ENCODE results near the gene CALN1. TPM values are rescaled to one million over a fixed set of nuclear protein-coding genes. Genes with fewer than 3 reads are reported as not detected.

The CALN1 gene
- total and polyA plus RNA-seq, 2 experiments from 2014 or later: 0.23 to 0.28 TPM

DNA sequence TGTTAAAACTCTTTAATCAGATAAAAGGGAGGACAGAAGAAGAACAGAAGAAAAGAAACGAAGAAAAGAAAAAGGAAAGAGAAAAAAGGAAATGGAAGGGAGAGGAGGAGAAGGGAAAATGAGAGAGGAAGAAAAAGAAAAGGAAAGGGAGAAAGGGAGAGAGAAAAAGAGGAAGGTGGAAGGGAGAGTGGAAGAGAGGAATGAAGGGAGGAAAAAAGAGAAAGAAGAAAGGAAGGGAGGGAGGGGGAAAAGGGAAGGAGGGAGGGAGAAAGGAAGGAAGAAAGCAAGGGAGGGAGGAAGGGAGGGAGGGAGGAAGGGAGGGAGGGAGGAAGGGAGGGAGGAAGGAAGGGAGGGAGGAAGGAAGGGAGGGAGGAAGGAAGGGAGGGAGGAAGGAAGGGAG lies 305.7 kb downstream of the CALN1 start:
- Histone ChIP-seq H3K36me3 (replicated peaks; ENCODE audit: insufficient read depth, low read depth) (no peaks in the 10 kb centered on the region), H4K20me1 (ENCODE audit: insufficient read depth, poor library complexity, severe bottlenecking) (no peaks in the 10 kb centered on the region), H3K9me3 (ENCODE audit: low read depth) (no peaks in the 10 kb centered on the region), H3K27me3 (no peaks in the 10 kb centered on the region), H3K4me3 (no peak overlapping the region), H2AFZ (no peak overlapping the region), H3K4me1 (ENCODE audit: insufficient read depth) (no peaks in the 10 kb centered on the region), H3K4me2 (no peak overlapping the region), H3K9me2 (replicated peaks; ENCODE audit: insufficient read depth) (no peaks in the 10 kb centered on the region), H3K27ac (no peak overlapping the region), H3K79me2 (no peaks in the 10 kb centered on the region)
- TF ChIP-seq, protein P1, sequence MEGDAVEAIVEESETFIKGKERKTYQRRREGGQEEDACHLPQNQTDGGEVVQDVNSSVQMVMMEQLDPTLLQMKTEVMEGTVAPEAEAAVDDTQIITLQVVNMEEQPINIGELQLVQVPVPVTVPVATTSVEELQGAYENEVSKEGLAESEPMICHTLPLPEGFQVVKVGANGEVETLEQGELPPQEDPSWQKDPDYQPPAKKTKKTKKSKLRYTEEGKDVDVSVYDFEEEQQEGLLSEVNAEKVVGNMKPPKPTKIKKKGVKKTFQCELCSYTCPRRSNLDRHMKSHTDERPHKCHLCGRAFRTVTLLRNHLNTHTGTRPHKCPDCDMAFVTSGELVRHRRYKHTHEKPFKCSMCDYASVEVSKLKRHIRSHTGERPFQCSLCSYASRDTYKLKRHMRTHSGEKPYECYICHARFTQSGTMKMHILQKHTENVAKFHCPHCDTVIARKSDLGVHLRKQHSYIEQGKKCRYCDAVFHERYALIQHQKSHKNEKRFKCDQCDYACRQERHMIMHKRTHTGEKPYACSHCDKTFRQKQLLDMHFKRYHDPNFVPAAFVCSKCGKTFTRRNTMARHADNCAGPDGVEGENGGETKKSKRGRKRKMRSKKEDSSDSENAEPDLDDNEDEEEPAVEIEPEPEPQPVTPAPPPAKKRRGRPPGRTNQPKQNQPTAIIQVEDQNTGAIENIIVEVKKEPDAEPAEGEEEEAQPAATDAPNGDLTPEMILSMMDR (IDR thresholded peaks at IDR 0.05; ENCODE audit: poor library complexity): no peak
- TF ChIP-seq EZH2 (IDR thresholded peaks at IDR 0.05; ENCODE audit: borderline replicate concordance) (no peak), EZH2phosphoT487 (IDR thresholded peaks at IDR 0.05; ENCODE audit: low read depth, severe bottlenecking, unreplicated experiment) (no peak)
- DNase-seq (ENCODE audit: low spot score): no peak
- WGBS (ENCODE audit: low lambda C conversion rate, missing lambda C conversion rate): 73% methylated on average over 1 of the region's 1 CpG

GRCh38 chr7:72101444-72101843 lies 310.7 kb downstream of the CALN1 start:
- DNase-seq (ENCODE audit: low spot score): no peak
- H3K36me3 ChIP-seq (replicated peaks; ENCODE audit: insufficient read depth, low read depth): no peaks in the 10 kb centered on the region
- H3K27ac ChIP-seq: no peak overlapping the region
- no peaks in the 10 kb centered on the region for H3K9me3 ChIP-seq (ENCODE audit: low read depth)
- no peaks in the 10 kb centered on the region for H3K27me3 ChIP-seq
- H3K4me3 ChIP-seq: no peak overlapping the region
- H3K79me2 ChIP-seq: no peaks in the 10 kb centered on the region
- no peak for TF ChIP-seq EZH2 (IDR thresholded peaks at IDR 0.05; ENCODE audit: borderline replicate concordance)
- no peak for TF ChIP-seq EZH2phosphoT487 (IDR thresholded peaks at IDR 0.05; ENCODE audit: low read depth, severe bottlenecking, unreplicated experiment)
- TF ChIP-seq, protein P1 (IDR thresholded peaks at IDR 0.05; ENCODE audit: poor library complexity): no peak
- no peak overlapping the region for H3K4me2 ChIP-seq
- 77% methylated on average over 6 of the region's 6 CpGs for WGBS (ENCODE audit: low lambda C conversion rate, missing lambda C conversion rate)
- no peak overlapping the region for H2AFZ ChIP-seq
- no peaks in the 10 kb centered on the region for H3K9me2 ChIP-seq (replicated peaks; ENCODE audit: insufficient read depth)
- no peaks in the 10 kb centered on the region for H3K4me1 ChIP-seq (ENCODE audit: insufficient read depth)
- no peaks in the 10 kb centered on the region for H4K20me1 ChIP-seq (ENCODE audit: insufficient read depth, poor library complexity, severe bottlenecking)

DNA sequence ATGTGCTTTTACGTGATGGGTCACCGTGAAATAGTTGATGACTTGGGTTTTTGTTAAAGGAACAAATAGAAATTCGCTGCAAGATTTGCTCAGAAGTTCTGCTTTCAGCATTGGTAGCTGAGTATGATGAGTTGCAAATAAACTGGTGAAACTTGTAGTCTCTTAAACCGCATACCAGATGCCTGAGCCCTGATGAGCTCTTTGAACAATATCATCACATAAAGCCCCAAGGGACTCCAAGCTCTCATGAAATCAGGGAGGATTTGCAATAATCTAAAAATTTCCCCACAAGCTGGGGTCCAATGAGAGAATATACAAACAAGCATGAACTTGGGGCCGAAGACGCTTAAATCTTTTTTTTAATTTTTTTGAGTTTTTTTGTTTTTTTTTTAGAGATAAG lies 312.4 kb downstream of the CALN1 start:
- Histone ChIP-seq H3K9me3 (ENCODE audit: low read depth) (no peaks in the 10 kb centered on the region), H4K20me1 (ENCODE audit: insufficient read depth, poor library complexity, severe bottlenecking) (no peaks in the 10 kb centered on the region), H2AFZ (no peak overlapping the region), H3K4me2 (no peak overlapping the region), H3K4me1 (ENCODE audit: insufficient read depth) (no peaks in the 10 kb centered on the region), H3K27ac (no peak overlapping the region), H3K4me3 (no peak overlapping the region), H3K9me2 (replicated peaks; ENCODE audit: insufficient read depth) (no peaks in the 10 kb centered on the region), H3K79me2 (no peaks in the 10 kb centered on the region), H3K27me3 (no peaks in the 10 kb centered on the region), H3K36me3 (replicated peaks; ENCODE audit: insufficient read depth, low read depth) (no peaks in the 10 kb centered on the region)
- peak; percentile 67 for TF ChIP-seq EZH2phosphoT487 (IDR thresholded peaks at IDR 0.05; ENCODE audit: low read depth, severe bottlenecking, unreplicated experiment)
- TF ChIP-seq, protein P1 (IDR thresholded peaks at IDR 0.05; ENCODE audit: poor library complexity): no peak
- WGBS (ENCODE audit: low lambda C conversion rate, missing lambda C conversion rate): 56% methylated on average over 6 of the region's 6 CpGs
- no peak for DNase-seq (ENCODE audit: low spot score)
